ENCODE data around the gene LOXL3.

The LOXL3 gene

DNA sequence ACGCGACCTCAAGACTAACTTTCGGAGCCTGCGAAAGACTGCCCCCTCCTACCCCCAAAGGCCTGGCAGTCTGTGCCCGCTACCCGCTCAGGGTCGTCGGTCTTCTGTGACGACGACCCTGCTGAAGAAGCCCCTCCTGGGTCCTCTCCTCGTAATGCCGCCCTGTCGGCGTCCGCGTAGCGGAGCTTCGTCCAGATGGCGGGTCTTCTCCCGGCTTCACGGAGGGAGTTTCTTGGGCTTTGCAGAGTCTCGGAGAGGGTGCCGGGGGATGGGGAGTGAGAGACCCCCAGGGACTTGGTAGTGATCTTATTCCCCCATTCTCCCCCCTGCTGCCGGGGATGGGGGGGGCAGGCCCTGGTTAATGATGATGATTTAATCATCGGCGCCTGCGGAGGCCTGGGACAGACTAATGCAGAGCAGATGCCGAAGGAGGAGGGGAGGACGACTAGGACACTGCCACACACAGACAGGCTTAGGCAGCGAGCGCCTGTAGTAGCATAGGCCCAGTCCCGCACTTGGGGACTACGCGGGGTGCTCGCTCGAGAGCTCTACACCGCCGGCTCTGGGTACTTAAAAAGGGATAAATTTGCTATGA lies 45.7 kb downstream of the LOXL3 start (continued):
- TF ChIP-seq SCRT1 (tag by site-specific recombination; IDR thresholded peaks at IDR 0.05; ENCODE audit: borderline replicate concordance) (no peak), ZNF76 (tag by site-specific recombination; IDR thresholded peaks at IDR 0.05; ENCODE audit: borderline replicate concordance, low read depth) (no peak), MEIS1 (CRISPR knock-in tag; IDR thresholded peaks at IDR 0.05; ENCODE audit: borderline replicate concordance) (no peak), ZNF660 (tag by site-specific recombination; IDR thresholded peaks at IDR 0.05) (0 out of 2 replicates have a peak, but pooled peaks have one; percentile 24), ZXDB (tag by site-specific recombination; IDR thresholded peaks at IDR 0.05) (0 out of 2 replicates have a peak, but pooled peaks have one; percentile 10), ZNF473 (tag by site-specific recombination; IDR thresholded peaks at IDR 0.05) (no peak), ZNF777 (tag by site-specific recombination; IDR thresholded peaks at IDR 0.05; ENCODE audit: borderline replicate concordance) (no peak), ZNF629 (tag by site-specific recombination; IDR thresholded peaks at IDR 0.05) (no peak), ZNF792 (tag by site-specific recombination; IDR thresholded peaks at IDR 0.05) (no peak), ZNF529 (tag by site-specific recombination; IDR thresholded peaks at IDR 0.05; ENCODE audit: insufficient replicate concordance) (no peak), ZSCAN16 (tag by site-specific recombination; IDR thresholded peaks at IDR 0.05) (no peak), ZNF248 (tag by site-specific recombination; IDR thresholded peaks at IDR 0.05) (no peak), MYNN (tag by site-specific recombination; IDR thresholded peaks at IDR 0.05; ENCODE audit: borderline replicate concordance) (no peak), ZNF654 (tag by site-specific recombination; IDR thresholded peaks at IDR 0.05; ENCODE audit: low read depth) (no peak), ZNF830 (tag by site-specific recombination; IDR thresholded peaks at IDR 0.05; ENCODE audit: low read depth) (no peak), ZNF311 (tag by site-specific recombination; IDR thresholded peaks at IDR 0.05; ENCODE audit: borderline replicate concordance) (no peak), ZBTB8A (tag by site-specific recombination; IDR thresholded peaks at IDR 0.05) (no peak), ZEB2 (tag by site-specific recombination; IDR thresholded peaks at IDR 0.05) (peak; percentile 44; the same call in 1 of the 2 replicates), ZSCAN23 (tag by site-specific recombination; IDR thresholded peaks at IDR 0.05) (no peak), ZNF24 (tag by site-specific recombination; IDR thresholded peaks at IDR 0.05) (0 out of 2 replicates have a peak, but pooled peaks have one; percentile 23), ZNF843 (tag by site-specific recombination; IDR thresholded peaks at IDR 0.05) (no peak), HOXD13 (CRISPR knock-in tag; IDR thresholded peaks at IDR 0.05; ENCODE audit: borderline replicate concordance) (no peak)
- TF ChIP-seq, protein P1, sequence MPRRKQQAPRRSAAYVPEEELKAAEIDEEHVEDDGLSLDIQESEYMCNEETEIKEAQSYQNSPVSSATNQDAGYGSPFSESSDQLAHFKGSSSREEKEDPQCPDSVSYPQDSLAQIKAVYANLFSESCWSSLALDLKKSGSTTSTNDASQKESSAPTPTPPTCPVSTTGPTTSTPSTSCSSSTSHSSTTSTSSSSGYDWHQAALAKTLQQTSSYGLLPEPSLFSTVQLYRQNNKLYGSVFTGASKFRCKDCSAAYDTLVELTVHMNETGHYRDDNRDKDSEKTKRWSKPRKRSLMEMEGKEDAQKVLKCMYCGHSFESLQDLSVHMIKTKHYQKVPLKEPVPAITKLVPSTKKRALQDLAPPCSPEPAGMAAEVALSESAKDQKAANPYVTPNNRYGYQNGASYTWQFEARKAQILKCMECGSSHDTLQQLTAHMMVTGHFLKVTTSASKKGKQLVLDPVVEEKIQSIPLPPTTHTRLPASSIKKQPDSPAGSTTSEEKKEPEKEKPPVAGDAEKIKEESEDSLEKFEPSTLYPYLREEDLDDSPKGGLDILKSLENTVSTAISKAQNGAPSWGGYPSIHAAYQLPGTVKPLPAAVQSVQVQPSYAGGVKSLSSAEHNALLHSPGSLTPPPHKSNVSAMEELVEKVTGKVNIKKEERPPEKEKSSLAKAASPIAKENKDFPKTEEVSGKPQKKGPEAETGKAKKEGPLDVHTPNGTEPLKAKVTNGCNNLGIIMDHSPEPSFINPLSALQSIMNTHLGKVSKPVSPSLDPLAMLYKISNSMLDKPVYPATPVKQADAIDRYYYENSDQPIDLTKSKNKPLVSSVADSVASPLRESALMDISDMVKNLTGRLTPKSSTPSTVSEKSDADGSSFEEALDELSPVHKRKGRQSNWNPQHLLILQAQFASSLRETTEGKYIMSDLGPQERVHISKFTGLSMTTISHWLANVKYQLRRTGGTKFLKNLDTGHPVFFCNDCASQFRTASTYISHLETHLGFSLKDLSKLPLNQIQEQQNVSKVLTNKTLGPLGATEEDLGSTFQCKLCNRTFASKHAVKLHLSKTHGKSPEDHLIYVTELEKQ (tag by site-specific recombination; IDR thresholded peaks at IDR 0.05; ENCODE audit: borderline replicate concordance): no peak
- TF ChIP-seq, protein P2, sequence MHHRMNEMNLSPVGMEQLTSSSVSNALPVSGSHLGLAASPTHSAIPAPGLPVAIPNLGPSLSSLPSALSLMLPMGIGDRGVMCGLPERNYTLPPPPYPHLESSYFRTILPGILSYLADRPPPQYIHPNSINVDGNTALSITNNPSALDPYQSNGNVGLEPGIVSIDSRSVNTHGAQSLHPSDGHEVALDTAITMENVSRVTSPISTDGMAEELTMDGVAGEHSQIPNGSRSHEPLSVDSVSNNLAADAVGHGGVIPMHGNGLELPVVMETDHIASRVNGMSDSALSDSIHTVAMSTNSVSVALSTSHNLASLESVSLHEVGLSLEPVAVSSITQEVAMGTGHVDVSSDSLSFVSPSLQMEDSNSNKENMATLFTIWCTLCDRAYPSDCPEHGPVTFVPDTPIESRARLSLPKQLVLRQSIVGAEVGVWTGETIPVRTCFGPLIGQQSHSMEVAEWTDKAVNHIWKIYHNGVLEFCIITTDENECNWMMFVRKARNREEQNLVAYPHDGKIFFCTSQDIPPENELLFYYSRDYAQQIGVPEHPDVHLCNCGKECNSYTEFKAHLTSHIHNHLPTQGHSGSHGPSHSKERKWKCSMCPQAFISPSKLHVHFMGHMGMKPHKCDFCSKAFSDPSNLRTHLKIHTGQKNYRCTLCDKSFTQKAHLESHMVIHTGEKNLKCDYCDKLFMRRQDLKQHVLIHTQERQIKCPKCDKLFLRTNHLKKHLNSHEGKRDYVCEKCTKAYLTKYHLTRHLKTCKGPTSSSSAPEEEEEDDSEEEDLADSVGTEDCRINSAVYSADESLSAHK (tag by site-specific recombination; IDR thresholded peaks at IDR 0.05): no peak
- TF ChIP-seq, protein P3, sequence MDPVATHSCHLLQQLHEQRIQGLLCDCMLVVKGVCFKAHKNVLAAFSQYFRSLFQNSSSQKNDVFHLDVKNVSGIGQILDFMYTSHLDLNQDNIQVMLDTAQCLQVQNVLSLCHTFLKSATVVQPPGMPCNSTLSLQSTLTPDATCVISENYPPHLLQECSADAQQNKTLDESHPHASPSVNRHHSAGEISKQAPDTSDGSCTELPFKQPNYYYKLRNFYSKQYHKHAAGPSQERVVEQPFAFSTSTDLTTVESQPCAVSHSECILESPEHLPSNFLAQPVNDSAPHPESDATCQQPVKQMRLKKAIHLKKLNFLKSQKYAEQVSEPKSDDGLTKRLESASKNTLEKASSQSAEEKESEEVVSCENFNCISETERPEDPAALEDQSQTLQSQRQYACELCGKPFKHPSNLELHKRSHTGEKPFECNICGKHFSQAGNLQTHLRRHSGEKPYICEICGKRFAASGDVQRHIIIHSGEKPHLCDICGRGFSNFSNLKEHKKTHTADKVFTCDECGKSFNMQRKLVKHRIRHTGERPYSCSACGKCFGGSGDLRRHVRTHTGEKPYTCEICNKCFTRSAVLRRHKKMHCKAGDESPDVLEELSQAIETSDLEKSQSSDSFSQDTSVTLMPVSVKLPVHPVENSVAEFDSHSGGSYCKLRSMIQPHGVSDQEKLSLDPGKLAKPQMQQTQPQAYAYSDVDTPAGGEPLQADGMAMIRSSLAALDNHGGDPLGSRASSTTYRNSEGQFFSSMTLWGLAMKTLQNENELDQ (tag by site-specific recombination; IDR thresholded peaks at IDR 0.05; ENCODE audit: low read depth): no peak
- TF ChIP-seq, protein P4, sequence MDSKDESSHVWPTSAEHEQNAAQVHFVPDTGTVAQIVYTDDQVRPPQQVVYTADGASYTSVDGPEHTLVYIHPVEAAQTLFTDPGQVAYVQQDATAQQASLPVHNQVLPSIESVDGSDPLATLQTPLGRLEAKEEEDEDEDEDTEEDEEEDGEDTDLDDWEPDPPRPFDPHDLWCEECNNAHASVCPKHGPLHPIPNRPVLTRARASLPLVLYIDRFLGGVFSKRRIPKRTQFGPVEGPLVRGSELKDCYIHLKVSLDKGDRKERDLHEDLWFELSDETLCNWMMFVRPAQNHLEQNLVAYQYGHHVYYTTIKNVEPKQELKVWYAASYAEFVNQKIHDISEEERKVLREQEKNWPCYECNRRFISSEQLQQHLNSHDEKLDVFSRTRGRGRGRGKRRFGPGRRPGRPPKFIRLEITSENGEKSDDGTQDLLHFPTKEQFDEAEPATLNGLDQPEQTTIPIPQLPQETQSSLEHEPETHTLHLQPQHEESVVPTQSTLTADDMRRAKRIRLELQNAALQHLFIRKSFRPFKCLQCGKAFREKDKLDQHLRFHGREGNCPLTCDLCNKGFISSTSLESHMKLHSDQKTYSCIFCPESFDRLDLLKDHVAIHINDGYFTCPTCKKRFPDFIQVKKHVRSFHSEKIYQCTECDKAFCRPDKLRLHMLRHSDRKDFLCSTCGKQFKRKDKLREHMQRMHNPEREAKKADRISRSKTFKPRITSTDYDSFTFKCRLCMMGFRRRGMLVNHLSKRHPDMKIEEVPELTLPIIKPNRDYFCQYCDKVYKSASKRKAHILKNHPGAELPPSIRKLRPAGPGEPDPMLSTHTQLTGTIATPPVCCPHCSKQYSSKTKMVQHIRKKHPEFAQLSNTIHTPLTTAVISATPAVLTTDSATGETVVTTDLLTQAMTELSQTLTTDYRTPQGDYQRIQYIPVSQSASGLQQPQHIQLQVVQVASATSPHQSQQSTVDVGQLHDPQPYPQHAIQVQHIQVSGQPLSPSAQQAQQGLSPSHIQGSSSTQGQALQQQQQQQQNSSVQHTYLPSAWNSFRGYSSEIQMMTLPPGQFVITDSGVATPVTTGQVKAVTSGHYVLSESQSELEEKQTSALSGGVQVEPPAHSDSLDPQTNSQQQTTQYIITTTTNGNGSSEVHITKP (tag by site-specific recombination; IDR thresholded peaks at IDR 0.05): peak; percentile 79
- TF ChIP-seq, protein P5, sequence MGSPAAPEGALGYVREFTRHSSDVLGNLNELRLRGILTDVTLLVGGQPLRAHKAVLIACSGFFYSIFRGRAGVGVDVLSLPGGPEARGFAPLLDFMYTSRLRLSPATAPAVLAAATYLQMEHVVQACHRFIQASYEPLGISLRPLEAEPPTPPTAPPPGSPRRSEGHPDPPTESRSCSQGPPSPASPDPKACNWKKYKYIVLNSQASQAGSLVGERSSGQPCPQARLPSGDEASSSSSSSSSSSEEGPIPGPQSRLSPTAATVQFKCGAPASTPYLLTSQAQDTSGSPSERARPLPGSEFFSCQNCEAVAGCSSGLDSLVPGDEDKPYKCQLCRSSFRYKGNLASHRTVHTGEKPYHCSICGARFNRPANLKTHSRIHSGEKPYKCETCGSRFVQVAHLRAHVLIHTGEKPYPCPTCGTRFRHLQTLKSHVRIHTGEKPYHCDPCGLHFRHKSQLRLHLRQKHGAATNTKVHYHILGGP (tag by site-specific recombination; IDR thresholded peaks at IDR 0.05): no peak
